ENCODE results near the gene CPNE6.
"Not testable (repeated sequence)": the region's sequence is repeated elsewhere in the genome, so short reads cannot be mapped to it uniquely, and the experiment has no call there.

CPNE6 gene

GRCh38 chr14:24038686-24039085 is 32.7 kb upstream of the CPNE6 start:
- DNase-seq (ENCODE audit: low read depth): no peak
- H3K4me3 ChIP-seq (ENCODE audit: low read depth, low read length): no peak overlapping the region
- TF ChIP-seq, protein P1, sequence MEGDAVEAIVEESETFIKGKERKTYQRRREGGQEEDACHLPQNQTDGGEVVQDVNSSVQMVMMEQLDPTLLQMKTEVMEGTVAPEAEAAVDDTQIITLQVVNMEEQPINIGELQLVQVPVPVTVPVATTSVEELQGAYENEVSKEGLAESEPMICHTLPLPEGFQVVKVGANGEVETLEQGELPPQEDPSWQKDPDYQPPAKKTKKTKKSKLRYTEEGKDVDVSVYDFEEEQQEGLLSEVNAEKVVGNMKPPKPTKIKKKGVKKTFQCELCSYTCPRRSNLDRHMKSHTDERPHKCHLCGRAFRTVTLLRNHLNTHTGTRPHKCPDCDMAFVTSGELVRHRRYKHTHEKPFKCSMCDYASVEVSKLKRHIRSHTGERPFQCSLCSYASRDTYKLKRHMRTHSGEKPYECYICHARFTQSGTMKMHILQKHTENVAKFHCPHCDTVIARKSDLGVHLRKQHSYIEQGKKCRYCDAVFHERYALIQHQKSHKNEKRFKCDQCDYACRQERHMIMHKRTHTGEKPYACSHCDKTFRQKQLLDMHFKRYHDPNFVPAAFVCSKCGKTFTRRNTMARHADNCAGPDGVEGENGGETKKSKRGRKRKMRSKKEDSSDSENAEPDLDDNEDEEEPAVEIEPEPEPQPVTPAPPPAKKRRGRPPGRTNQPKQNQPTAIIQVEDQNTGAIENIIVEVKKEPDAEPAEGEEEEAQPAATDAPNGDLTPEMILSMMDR (conservative IDR thresholded peaks at IDR 0.05; ENCODE audit: low read depth, low read length): no peak

DNA sequence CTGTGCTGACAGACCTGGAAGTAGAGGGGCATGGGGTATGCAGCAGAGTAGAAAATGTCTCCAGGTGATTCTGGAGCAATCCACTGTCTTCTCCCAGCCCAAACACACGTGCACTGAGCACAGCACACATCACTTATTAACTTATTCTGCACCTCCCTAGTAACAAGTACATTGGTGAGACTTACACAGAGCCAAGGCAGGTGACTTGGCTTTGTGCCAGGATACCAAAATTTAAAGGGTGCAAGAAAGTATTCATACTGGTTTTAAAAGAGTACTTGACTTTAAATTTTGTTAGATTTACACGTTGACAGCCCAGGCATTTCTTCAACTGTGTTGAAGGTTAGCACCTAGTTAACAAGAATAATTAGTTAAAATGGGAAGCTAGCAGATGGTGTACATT is 30.7 kb upstream of the CPNE6 start:
- TF ChIP-seq, protein P1 (conservative IDR thresholded peaks at IDR 0.05; ENCODE audit: low read depth, low read length): no peak
- no peak overlapping the region for H3K4me3 ChIP-seq (ENCODE audit: low read depth, low read length)
- no peak for DNase-seq (ENCODE audit: low read depth)

- H3K4me3 ChIP-seq (ENCODE audit: low read depth, low read length): no peak overlapping the region
- DNase-seq (ENCODE audit: low read depth): no peak
- TF ChIP-seq, protein P1 (conservative IDR thresholded peaks at IDR 0.05; ENCODE audit: low read depth, low read length): no peak
Observed at GRCh38 chr14:24042746-24043145, 28.6 kb upstream of the CPNE6 start.

GRCh38 chr14:24049002-24049401 is 22.4 kb upstream of the CPNE6 start:
- H3K4me3 ChIP-seq (ENCODE audit: low read depth, low read length); DNase-seq (ENCODE audit: low read depth): not testable (repeated sequence)

DNA sequence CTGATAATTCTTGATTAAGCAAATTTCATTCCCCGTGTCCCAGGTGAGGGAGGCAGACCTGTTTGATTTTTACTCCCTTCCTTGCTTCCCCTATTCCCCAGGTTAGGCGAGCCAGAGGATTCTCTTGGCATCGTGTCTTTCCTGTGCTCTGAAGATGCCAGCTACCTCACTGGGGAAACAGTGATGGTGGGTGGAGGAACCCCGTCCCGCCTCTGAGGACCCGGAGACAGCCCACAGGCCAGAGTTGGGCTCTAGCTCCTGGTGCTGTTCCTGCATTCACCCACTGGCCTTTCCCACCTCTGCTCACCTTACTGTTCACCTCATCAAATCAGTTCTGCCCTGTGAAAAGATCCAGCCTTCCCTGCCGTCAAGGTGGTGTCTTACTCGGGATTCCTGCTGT is 20.6 kb upstream of the CPNE6 start:
- DNase-seq (ENCODE audit: low read depth); H3K4me3 ChIP-seq (ENCODE audit: low read depth, low read length): not testable (repeated sequence)

DNA sequence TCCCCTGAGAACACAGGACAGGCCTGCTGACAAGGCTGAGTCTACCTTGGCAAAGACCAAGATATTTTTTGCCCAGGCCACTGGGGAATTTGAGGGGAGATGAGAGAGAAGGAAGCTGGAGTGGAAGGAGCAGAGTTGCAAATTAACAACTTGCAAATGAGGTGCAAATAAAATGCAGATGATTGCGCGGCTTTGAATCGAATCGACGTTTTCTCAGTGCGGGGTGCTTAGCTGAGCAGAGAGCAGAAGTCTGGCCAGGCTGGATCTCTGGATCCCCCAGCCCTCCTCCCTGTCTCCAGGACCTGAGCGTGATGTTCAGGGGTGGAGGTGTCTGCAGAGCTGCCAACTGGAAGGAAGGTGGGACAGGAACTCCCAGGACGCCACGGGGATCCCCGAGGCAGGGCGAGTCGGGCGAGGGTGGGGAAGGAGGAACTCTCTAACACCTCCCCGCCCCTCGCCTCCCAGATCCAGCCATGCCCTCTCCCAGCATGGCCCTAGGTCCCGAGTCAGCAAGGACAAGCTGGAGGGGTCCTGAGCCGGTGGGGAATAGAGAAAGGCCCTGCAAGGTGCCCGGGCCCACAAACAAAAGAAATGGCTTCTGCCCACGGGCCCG is 20.1 kb upstream of the CPNE6 start:
- TF ChIP-seq, protein P1 (conservative IDR thresholded peaks at IDR 0.05; ENCODE audit: low read depth, low read length): no peak
- peak overlapping the region; percentile 60 for H3K4me3 ChIP-seq (ENCODE audit: low read depth, low read length)
- DNase-seq (ENCODE audit: low read depth): no peak

DNA sequence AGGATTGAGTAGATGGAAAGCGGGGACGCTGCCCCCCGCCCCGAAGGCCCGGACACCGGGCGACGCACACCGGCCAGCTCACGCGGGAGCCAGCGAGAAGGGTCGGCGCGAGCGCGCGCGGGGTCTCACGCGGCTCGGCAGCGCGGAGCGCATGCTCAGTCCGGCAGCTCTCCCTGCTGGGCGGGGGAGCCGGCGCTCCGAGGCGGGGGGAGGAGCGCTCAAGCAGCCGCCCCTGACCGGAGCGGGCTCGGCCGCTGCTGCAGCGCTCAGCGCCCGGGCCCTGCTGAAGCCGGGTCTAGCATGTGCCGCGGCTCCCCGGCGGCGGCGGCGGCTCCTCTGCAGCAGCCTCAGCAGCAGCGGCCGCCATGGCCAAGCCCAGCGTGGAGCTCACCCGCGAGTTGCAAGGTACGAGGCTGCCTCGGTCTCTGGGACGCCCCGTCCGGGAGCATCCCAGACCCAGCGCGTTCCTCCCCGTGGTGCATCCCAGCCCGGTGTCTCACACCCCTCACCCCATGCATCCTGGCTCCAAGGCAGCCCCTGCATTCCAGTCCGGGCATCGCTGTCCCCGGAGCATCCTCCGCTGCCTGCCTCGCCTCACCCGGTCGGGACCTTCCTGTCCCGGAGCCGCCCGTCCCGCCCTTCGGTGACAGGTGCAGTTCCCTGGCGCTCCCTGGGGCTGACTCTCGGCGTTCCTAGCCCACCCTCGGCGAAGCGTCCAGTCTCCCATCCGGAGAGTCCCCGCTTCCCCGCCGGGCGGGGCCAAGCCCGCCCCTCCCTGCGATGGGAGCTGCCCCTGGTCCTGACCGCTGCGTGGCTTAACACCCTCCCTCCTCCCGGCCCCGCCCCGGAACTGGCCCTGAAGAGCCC is 19.3 kb upstream of the CPNE6 start, which contains the start of gene CARMIL3:
CARMIL3 (plus strand) TSS at position 221 of the 867 bp plus-strand sequence; CDS start at position 366, 145 bp downstream.
- H3K4me3 ChIP-seq (ENCODE audit: low read depth, low read length): peak within 1 kb of the TSS; percentile 60
- peak; percentile 58 for DNase-seq (ENCODE audit: low read depth)
- TF ChIP-seq, protein P1 (conservative IDR thresholded peaks at IDR 0.05; ENCODE audit: low read depth, low read length): no peak
